Coronary artery (tissue), 2 donors: ENCODE data around the gene LRRD1.

Source experiments
- DNase-seq: peaks from one replicate; pipeline ENCODE4 v3.0.0-alpha.2; 2017; ENCODE audit warnings: low spot score
- H3K27ac ChIP-seq, 2 donors: fragments of 200-600 bp; sonication (generic); one replicate each; pipeline ENCODE4 v1.5.1; 2016 to 2019
- H3K4me3 ChIP-seq: fragments of 200-600 bp; sonication (generic); 2 replicates; pipeline ENCODE4 v1.5.1; 2016; ENCODE audit warnings: mild to moderate bottlenecking, moderate library complexity
- TF ChIP-seq, protein P1 (sequence below): fragments of 200-600 bp; sonication (generic); IDR thresholded peaks from one replicate; pipeline ENCODE4 v1.5.1; 2019; ENCODE audit warnings: antibody characterized with exemption

Gene LRRD1

DNA sequence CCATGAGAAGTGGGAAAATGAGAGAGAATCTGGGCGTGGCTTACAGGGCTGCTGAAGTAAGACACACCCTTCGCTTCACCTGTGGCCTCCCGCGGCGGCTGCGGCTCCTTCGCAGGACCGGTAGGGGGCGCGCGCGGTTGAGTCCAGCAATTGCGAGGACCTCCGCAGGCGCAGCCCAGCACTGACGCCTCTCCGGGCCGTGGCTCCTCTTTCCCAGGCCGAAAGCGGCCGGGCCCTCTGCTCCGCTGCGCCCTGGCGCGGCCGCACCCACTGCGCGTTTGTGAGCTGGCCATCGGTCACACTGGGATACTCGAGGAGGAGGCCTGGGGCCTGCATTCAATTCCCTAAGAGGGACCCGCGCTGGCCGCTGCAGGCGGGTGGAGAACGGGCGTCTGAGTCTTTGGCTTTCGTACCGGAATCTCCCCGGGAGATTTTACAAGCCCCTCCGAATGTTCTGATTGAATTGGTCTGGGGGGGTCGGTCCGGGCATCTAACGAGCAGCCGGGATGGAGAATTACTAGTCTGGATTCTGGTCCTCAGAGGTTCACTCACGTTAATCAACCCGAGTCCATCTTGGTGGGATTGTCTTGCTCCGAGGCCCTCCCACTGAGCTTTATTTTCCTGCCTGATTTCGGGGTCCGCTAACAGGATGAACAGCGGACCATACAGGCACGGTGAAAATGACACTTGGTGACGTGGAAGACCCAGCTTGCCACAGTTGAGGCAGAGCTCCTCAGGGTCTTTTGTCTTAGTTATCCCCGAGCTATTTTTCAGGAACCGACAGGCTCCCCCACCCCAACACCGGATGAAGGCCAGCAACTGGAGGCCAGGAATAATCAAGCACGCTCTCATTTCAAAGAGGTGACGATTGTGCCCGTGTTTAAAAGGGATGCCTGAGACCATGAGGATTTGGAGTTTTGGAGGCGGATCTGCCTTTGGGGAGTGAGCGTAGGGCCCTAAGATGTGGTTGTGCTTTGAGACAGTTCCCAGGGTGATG lies at the start of gene LRRD1:
LRRD1 (minus strand) TSS at position 215 of the 997 bp plus-strand sequence. CDS start 13,940 bp downstream, outside the sequence.
- TF ChIP-seq, protein P1, sequence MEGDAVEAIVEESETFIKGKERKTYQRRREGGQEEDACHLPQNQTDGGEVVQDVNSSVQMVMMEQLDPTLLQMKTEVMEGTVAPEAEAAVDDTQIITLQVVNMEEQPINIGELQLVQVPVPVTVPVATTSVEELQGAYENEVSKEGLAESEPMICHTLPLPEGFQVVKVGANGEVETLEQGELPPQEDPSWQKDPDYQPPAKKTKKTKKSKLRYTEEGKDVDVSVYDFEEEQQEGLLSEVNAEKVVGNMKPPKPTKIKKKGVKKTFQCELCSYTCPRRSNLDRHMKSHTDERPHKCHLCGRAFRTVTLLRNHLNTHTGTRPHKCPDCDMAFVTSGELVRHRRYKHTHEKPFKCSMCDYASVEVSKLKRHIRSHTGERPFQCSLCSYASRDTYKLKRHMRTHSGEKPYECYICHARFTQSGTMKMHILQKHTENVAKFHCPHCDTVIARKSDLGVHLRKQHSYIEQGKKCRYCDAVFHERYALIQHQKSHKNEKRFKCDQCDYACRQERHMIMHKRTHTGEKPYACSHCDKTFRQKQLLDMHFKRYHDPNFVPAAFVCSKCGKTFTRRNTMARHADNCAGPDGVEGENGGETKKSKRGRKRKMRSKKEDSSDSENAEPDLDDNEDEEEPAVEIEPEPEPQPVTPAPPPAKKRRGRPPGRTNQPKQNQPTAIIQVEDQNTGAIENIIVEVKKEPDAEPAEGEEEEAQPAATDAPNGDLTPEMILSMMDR: peak; percentile 95
- peak; percentile 84 for DNase-seq
- Histone ChIP-seq H3K27ac (peak within 1 kb of the TSS; percentile 55 to 77), H3K4me3 (peak within 1 kb of the TSS; percentile 73)

DNA sequence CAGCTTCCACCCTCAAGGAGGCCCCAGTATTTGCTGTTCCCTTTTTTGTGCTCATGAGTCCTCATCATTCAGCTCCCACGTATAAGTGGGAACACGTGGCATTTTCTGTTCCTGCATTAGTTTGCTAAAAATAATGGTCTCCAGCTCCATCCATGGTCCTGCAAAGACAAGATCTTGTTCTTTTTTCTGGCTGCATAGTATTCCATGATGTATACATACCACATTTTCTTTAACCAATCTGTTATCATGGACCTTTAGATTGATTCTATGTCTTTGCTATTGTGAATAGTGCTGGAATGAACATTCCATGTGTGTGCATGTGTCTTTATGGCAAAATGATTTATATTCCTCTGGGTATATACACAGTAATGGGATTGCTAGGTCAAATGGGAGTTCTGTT lies 49.8 kb upstream of the LRRD1 start:
- Histone ChIP-seq H3K27ac (no peak overlapping the region), H3K4me3 (no peak overlapping the region)
- TF ChIP-seq, protein P1: no peak
- DNase-seq: no peak

DNA sequence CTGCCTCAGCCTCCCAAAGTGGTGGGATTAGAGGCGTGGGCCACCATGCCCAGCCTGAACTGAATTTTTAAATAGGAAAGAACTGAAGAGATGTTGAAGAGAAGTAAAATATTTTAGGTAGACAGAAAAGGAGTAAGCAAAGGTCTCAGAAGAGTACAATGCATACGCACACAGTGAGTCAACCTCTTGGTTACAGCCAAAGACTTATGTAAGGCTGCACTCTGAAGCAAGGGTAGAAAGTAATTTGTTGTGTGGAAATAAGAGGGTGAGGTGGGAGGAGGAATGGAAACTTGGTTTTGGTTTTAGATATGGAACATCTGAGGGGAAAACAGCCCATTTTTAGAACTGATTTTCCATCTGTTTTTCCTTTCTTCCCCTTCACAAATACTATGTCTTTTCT lies 49.2 kb upstream of the LRRD1 start:
- Histone ChIP-seq H3K4me3 (no peak overlapping the region), H3K27ac (no peak overlapping the region)
- TF ChIP-seq, protein P1: no peak
- DNase-seq: no peak

DNA sequence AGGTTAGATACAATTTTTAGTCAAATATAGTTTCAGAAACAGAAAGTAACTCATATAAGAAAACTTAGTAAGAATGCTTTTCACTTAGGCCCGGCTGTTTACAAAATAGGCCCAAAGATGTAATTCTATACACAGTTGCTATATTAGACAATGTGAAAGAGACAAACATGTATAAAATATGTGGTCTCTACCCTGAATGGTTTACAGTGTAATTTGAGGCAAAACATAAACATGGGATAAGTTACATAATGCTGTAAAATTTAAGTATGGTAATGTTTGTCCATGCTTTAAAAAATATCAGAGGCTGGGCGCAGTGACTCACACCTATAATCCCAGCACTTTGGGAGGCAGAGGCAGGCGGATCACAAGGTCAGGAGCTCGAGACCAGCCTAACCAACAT lies 48.0 kb upstream of the LRRD1 start:
- TF ChIP-seq, protein P1: no peak
- H3K4me3 ChIP-seq: no peak overlapping the region
- no peak overlapping the region for H3K27ac ChIP-seq
- DNase-seq: no peak

DNA sequence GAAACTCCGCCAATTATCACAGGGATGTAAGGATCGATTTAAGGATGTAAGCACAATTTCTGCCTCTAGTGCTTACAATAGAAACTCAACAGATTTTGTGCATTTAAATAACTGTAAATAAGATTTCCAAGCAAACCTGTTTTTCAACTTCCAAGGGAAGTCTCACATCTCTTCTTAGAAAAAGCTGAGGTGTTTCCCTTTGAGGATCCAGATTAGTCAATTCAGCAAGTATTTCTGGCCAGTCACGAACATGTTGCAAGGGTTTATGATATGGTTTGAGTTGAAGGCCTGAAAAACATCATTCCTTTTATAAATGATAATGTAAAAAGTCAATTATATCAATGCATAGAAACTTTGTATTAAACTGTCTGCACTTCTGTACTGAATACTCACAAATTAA lies 42.8 kb upstream of the LRRD1 start:
- no peak overlapping the region for H3K4me3 ChIP-seq
- no peak for DNase-seq
- no peak overlapping the region for H3K27ac ChIP-seq
- TF ChIP-seq, protein P1: no peak

DNA sequence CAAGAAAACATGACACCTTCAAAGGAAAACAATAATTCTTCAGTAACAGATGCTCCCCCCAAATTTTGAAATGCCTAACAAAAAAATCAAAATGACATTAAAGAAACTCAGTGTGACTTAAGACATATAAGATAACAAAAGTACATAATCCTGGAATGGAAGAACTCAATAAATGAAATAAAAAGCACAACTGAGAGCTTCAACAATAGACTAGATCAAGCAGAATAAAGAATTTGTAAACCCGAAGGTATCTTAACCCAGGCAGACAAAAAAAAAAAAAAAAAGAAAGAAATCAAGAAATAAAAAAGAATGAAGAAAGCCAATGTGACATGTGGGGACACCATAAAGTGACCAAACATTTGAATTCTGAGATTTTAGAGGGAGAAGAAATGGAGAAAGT lies 27.7 kb upstream of the LRRD1 start:
- H3K27ac ChIP-seq: no peak overlapping the region
- no peak overlapping the region for H3K4me3 ChIP-seq
- no peak for DNase-seq
- TF ChIP-seq, protein P1: no peak

DNA sequence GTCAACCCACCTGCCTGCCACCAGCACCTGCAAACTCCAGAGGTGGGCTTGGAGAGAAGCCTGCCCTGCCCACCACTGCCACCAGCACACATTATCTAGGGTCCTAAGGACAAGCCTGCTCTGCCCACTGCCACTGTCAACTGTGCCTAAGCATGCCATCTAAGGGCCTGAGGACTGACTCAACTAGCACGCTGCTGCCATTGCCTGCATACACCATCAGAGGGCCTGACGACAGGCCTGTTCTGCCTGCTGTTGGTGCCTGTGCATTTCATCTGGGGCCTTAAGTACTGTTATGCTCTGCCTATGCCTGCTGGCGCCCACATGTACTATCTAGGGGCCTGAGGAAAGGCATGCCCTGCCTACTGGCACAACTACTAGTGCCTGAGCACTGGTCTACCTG lies 27.0 kb upstream of the LRRD1 start:
- DNase-seq: no peak
- Histone ChIP-seq H3K27ac (no peak overlapping the region), H3K4me3 (no peak overlapping the region)
- TF ChIP-seq, protein P1: no peak
